Mesothelial cell of epicardium (in vitro differentiated cells): ENCODE measurements around the gene KANSL2. TPM values are rescaled to one million over a fixed set of nuclear protein-coding genes. Genes with fewer than 3 reads are reported as not detected.
"Not testable (repeated sequence)": the region's sequence is repeated elsewhere in the genome, so short reads cannot be mapped to it uniquely, and the experiment has no call there.

Source experiments
- DNase-seq, 2 experiments: peaks; one replicate each; pipeline ENCODE4 v3.0.0; 2021; ENCODE audit warnings: low spot score in 2 of 2; ENCODE audit not compliant: unreplicated experiment in 2 of 2
- H3K27ac Mint-ChIP-seq: 2 replicates; pipeline ENCODE4 v1.8.0; 2021; ENCODE audit warnings: mixed read lengths
- H3K27me3 Mint-ChIP-seq: 2 replicates; pipeline ENCODE4 v1.8.0; 2021; ENCODE audit warnings: low read depth, mixed read lengths
- H3K36me3 Mint-ChIP-seq: 2 replicates; pipeline ENCODE4 v1.8.0; 2021; ENCODE audit warnings: mixed read lengths
- H3K4me1 Mint-ChIP-seq: 2 replicates; pipeline ENCODE4 v1.8.0; 2021; ENCODE audit warnings: mixed read lengths
- H3K4me3 Mint-ChIP-seq: 2 replicates; pipeline ENCODE4 v1.8.0; 2021; ENCODE audit warnings: mild to moderate bottlenecking, moderate library complexity, mixed read lengths
- H3K9me3 Mint-ChIP-seq: 2 replicates; pipeline ENCODE4 v1.8.0; 2021; ENCODE audit warnings: mixed read lengths
- CTCF ChIP-seq: fragments of 200-600 bp; sonication (generic); IDR thresholded peaks from one replicate; pipeline ENCODE4 v1.5.0; 2021; ENCODE audit warnings: antibody characterized with exemption; ENCODE audit not compliant: unreplicated experiment
- total RNA-seq: library from RNA; stranded (reverse); gene quantifications from 3 replicates; pipeline ENCODE4 v1.2.1, GENCODE V29; 2021

KANSL2 gene
- total RNA-seq, 1 donor from 2014 or later, result 48.4 TPM

DNA sequence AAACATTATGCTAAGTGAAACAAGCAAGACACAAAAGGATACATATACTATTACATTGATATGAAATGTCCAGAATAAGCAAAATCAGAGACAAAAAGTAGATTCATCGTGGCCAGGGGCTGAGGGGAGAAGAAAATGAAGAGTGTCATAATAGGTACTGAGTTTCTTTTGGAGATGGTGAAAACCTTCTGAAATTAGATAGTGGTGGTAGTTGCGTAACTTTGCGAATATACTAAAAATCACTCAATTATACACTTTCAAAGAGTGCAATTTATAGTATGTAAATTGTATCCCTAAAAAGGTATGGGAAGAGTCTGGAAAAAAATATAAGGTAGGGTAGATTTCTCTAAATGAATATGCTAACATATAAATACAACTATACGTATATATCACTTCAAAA is 22.2 kb downstream of the KANSL2 start:
- Mint-ChIP-seq H3K9me3 (no peaks in the 10 kb centered on the region), H3K27ac (no peak overlapping the region)
- no peak for DNase-seq

GRCh38 chr12:48651681-48652080 is 30.4 kb downstream of the KANSL2 start:
- Mint-ChIP-seq H3K36me3 (peaks cover 36% of the 10 kb centered on the region), H3K27me3 (no peaks in the 10 kb centered on the region), H3K27ac (peak overlapping the region; percentile 71), H3K4me3 (no peak overlapping the region), H3K4me1 (peaks cover 2% of the 10 kb centered on the region), H3K9me3 (no peaks in the 10 kb centered on the region)
- no peak for DNase-seq
- no peak for TF ChIP-seq CTCF

More for the DNA sequence above, 22.2 kb downstream of the KANSL2 start:
- no peak for TF ChIP-seq CTCF
- no peaks in the 10 kb centered on the region for H3K4me1 Mint-ChIP-seq
- no peaks in the 10 kb centered on the region for H3K27me3 Mint-ChIP-seq
- no peak overlapping the region for H3K4me3 Mint-ChIP-seq
- H3K36me3 Mint-ChIP-seq, result peaks cover 35% of the 10 kb centered on the region

DNA sequence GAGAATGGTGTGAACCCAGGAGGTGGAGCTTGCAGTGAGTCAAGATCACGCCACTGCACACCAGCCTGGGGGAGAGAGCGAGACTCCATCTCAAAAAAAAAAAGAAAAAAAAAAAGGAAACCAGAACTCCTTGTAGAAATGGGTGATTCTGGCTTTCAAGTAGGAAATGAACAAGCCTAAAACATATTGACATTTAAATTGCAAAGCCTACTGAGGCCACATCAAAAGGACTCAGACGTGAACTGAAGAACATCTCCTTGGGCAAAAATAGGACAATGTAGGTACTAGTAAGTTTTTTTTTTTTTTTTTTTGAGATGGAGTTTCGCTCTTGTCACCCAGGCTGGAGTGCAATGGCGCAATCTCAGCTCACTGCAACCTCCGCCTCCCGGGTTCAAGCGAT is 36.7 kb downstream of the KANSL2 start:
- H3K4me1 Mint-ChIP-seq, DNase-seq, H3K27me3 Mint-ChIP-seq, H3K4me3 Mint-ChIP-seq, H3K27ac Mint-ChIP-seq: not testable (repeated sequence)
- H3K9me3 Mint-ChIP-seq, result peaks cover 14% of the 10 kb centered on the region
- H3K36me3 Mint-ChIP-seq, result peaks cover 59% of the 10 kb centered on the region

DNA sequence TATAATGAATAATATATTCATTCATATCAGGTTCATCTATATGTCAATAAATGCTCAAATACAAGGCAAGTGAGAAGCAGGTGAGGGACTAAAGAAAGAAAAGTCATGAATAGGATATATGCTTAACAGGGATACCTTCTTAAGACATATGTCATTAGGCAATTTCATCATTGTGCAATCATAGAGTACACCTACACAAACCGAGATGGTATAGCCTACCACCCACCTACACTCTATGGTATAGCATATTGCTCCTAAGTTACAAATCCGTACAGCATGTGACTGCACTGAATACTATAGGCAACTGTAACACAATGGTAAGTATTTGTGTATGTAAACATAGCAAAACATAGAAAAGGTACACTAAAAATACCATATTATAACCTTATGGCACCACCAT is 39.0 kb downstream of the KANSL2 start:
- Mint-ChIP-seq H3K9me3 (peaks cover 21% of the 10 kb centered on the region), H3K4me1 (peaks cover 2% of the 10 kb centered on the region), H3K27me3 (no peaks in the 10 kb centered on the region), H3K4me3 (no peak overlapping the region), H3K36me3 (peaks cover 62% of the 10 kb centered on the region), H3K27ac (no peak overlapping the region)
- no peak for DNase-seq
- no peak for TF ChIP-seq CTCF

DNA sequence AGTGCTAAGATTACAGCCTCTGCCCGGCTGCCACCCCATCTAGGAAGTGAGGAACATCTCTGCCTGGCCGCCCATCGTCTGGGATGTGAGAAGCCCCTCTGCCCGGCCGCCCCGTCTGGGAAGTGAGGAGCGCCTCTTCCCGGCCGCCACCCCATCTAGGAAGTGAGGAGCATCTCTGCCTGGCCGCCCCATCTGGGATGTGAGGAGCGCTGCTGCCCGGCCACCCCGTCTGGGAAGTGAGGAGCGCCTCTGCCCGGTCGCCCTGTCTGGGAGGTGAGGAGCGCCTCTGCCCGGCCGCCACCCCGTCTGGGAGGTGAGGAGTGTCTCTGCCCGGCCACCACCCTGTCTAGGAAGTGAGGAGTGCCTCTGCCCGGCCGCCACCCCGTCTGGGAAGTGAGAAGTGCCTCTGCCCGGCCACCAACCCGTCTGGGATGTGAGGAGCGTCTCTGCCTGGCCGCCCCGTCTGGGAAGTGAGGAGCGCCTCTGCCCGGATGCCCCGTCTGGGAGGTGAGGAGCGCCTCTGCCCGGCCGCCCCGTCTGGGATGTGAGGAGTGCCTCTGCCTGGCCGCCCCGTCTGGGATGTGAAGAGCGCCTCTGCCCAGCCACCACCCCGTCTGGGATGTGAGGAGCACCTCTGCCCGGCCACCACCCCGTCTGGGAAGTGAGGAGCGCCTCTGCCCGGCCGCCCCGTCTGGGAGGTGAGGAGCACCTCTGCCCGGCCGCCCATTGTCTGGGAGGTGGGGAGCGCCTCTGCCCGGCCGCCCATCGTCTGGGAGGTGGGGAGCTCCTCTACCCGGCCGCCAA is 40.1 kb downstream of the KANSL2 start:
- not testable (repeated sequence) for H3K4me3 Mint-ChIP-seq, DNase-seq, H3K27ac Mint-ChIP-seq, H3K27me3 Mint-ChIP-seq, H3K4me1 Mint-ChIP-seq
- peaks cover 21% of the 10 kb centered on the region for H3K9me3 Mint-ChIP-seq
- peaks cover 56% of the 10 kb centered on the region for H3K36me3 Mint-ChIP-seq

GRCh38 chr12:48640854-48641253 is 41.2 kb downstream of the KANSL2 start:
- Mint-ChIP-seq H3K4me3 (no peak overlapping the region), H3K27ac (no peak overlapping the region), H3K27me3 (no peaks in the 10 kb centered on the region), H3K4me1 (no peaks in the 10 kb centered on the region), H3K9me3 (peaks cover 21% of the 10 kb centered on the region), H3K36me3 (peaks cover 47% of the 10 kb centered on the region)
- no peak for DNase-seq
- no peak for TF ChIP-seq CTCF
